ENCODE results near the gene NPLOC4. TPM values are rescaled to one million over a fixed set of nuclear protein-coding genes. Genes with fewer than 3 reads are reported as not detected.
A peak's percentile ranks its signal among the peaks of the same experiment; 100 is the strongest.

The NPLOC4 gene
- total RNA-seq, 3 donors from 2014 or later, result 56.0 to 69.0 (median 57.8) TPM

DNA sequence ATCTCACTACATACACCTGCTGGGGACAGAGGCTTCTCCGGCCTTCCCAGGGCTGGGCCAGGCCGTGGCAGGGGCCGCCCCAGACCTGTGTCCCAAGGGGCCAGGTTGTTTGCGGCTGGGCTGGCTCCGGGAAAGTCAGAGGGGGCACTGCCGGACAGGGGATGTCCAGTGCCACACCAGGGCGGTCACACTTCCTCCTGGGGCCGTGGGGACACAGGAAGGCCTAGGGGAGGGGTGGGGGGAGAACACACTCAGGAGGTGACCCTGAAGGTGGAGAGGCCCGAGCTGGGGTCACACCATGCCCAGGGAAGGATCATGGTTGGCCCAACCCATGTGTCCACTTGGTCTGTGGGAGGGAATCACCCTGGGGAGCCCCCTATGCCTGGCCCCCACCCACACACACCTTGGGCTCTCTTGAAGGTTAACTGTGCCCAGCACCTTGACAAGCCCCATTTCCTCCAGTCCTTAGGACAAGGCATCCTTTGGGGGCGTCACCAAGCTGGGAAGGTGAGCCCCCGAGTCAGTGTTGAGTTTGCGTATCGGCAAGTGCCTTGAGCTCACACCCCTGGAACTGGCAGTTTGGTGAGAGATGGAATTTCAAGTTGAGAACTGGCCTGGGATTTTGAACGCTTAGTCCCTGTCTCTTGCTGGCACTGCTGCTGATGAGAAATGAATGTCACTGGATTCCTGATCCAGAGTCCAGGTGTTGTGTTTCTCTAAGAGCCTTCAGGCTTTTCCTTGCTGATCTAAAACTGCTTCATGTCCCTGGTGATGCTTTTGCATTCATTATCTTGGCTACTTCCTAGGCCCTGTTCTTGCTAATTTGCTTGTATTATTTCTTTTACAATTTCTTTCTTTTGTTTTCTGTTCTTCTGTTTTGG, 116.7 kb downstream of the NPLOC4 start:
- Histone ChIP-seq H3K27ac (peak overlapping the region; percentile 84 to 99), H3K4me1 (peaks cover 10 to 15% of the 10 kb centered on the region in 2 donors), H3K4me3 (peak overlapping the region in 2 of 3 donors; percentile 68 to 69), H3K36me3 (no peaks in the 10 kb centered on the region), H3K27me3 (peaks cover 0 to 4% of the 10 kb centered on the region in 2 donors), H3K9me3 (no peaks in the 10 kb centered on the region)
- intact Hi-C loops (cut with DNase I; ENCODE audit: low total_unique reads), result no loop called here
- TF ChIP-seq POLR2AphosphoS5 (IDR thresholded peaks at IDR 0.05) (no peak), CTCF (IDR thresholded peaks at IDR 0.05) (no peak), POLR2A (IDR thresholded peaks at IDR 0.05) (no peak)
- DNase-seq (ENCODE audit: low spot score in 2 of 2), result no peak

DNA sequence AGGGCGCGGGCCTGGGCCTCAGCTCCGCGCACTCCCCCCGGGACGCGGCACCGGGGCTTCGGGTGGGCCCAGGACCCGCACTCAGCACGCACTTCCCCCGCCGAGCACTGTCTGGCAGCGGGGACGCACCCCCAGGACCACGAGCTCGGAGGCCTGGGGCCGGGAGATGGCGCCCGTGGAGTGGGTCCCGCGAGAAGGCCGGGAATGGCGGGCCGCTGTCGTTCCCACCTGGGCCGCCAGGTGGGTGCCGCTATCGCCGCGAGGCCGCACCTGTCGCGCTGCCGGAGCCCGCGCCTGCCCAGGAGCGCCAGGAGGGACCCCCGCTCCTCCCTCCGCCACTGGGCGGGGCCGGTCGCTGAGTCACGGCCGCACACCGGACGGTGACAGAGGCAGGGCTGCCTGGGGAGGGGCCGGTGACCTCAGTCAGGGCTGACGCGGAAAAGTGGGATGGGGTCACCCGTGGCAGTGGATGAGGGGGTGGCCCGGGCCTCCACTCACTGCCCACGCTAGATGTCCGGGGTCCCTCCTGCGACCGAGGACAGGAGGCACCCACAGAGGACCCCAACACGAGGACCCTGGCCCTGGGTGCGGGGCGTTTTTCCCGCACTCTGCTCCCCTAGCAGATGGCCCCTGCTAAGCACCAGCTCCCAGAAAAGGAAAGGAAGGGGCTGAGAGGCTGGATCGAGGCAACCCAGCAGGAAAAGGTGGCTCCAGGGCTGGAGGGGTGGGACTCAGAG, 117.5 kb downstream of the NPLOC4 start:
- Histone ChIP-seq H3K4me1 (peaks cover 10 to 15% of the 10 kb centered on the region in 2 donors), H3K27ac (peak overlapping the region; percentile 84 to 99), H3K36me3 (no peaks in the 10 kb centered on the region), H3K27me3 (peaks cover 0 to 4% of the 10 kb centered on the region in 2 donors), H3K9me3 (no peaks in the 10 kb centered on the region), H3K4me3 (peak overlapping the region; percentile 34 to 69 (median 68))
- intact Hi-C loops (cut with DNase I; ENCODE audit: low total_unique reads), result no loop called here
- peak in 1 of 2 donors; percentile 72 for DNase-seq (ENCODE audit: low spot score in 2 of 2)
- TF ChIP-seq POLR2AphosphoS5 (IDR thresholded peaks at IDR 0.05), result peak in 1 of 3 donors; percentile 33
- peak; percentile 53 to 78 (median 77) for TF ChIP-seq CTCF (IDR thresholded peaks at IDR 0.05)
- no peak for TF ChIP-seq POLR2A (IDR thresholded peaks at IDR 0.05)

- peaks cover 10 to 15% of the 10 kb centered on the region in 2 donors for H3K4me1 ChIP-seq
- intact Hi-C loops (cut with DNase I; ENCODE audit: low total_unique reads), result no loop called here
- no peak for DNase-seq (ENCODE audit: low spot score in 2 of 2)
These were observed 118.1 kb downstream of the NPLOC4 start for GRCh38 chr17:81518785-81519283.

DNA sequence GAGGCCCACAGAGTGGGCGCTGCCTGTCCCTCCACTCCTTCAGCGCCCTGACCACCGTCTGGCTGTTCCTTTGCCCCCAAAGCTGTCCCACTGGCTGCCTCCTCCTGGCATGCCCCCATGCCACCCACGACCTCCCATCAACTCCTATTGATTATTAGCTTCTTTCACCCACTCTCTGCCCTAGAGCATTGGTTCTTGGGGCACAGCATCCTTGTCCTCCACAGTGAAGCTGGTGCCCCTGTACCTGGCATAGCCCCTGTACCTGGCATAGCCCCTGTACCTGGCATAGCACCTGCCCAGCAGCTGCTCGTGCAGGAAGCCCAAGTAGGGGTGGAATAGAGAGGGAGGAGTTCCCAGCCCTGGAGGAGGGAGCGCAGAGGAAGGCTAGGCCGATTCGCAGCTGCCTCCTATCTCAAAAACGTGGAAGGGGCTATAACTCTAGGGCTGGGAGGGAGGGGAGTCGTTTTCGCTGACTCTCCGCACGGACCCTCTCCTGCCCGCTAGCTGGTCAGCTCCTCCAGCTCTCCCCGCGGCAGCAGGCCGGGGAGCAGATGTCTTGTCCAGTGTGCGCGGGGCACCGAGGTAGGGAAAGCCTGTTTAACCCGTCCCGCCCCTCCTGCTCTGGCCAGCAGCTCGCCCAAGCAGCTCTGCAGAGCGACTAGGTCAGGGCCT, 118.7 kb downstream of the NPLOC4 start:
- H3K27me3 ChIP-seq, result no peaks in the 10 kb centered on the region
- no peak for TF ChIP-seq CTCF (IDR thresholded peaks at IDR 0.05)
- TF ChIP-seq POLR2AphosphoS5 (IDR thresholded peaks at IDR 0.05), result no peak
- TF ChIP-seq POLR2A (IDR thresholded peaks at IDR 0.05), result no peak
- no peaks in the 10 kb centered on the region for H3K9me3 ChIP-seq
- H3K4me1 ChIP-seq, result peaks cover 10 to 15% of the 10 kb centered on the region in 2 donors
- H3K36me3 ChIP-seq, result no peaks in the 10 kb centered on the region
- H3K4me3 ChIP-seq, result peak overlapping the region; percentile 34 to 69 (median 68)
- no peak for DNase-seq (ENCODE audit: low spot score in 2 of 2)
- intact Hi-C loops (cut with DNase I; ENCODE audit: low total_unique reads), result no loop called here
- H3K27ac ChIP-seq, result peak overlapping the region; percentile 98 to 99

More at GRCh38 chr17:81518785-81519283, 118.1 kb downstream of the NPLOC4 start:
- Histone ChIP-seq H3K36me3 (no peaks in the 10 kb centered on the region), H3K9me3 (no peaks in the 10 kb centered on the region), H3K4me3 (peak overlapping the region; percentile 34 to 69 (median 68)), H3K27ac (peak overlapping the region; percentile 84 to 99), H3K27me3 (peaks cover 0 to 4% of the 10 kb centered on the region in 2 donors)
- TF ChIP-seq POLR2A (IDR thresholded peaks at IDR 0.05) (no peak), POLR2AphosphoS5 (IDR thresholded peaks at IDR 0.05) (no peak), CTCF (IDR thresholded peaks at IDR 0.05) (no peak)
